HCT116 (cell line): ENCODE data around the gene TCERG1L. TPM values are rescaled to one million over a fixed set of nuclear protein-coding genes. Genes with fewer than 3 reads are reported as not detected.

Experiments used
- ATAC-seq: fragments of 200-7000 bp; cut with Tn5 transposase; 2 replicates; pipeline ENCODE4 v1.9.1; 2020; ENCODE audit warnings: mild to moderate bottlenecking, moderate library complexity
- BruUV-seq: library from RNA; stranded (reverse); fragments of 400-500 nt; replicated peaks from 2 replicates; lab custom pipeline; 2021; lab: Mats Ljungman, UMichigan
- CTCF ChIA-PET: fragments of 300-600 bp; sonication (Branson Sonifier 250); formaldehyde crosslinking; loops from one replicate; lab custom pipeline; 2021; ENCODE audit warnings: antibody characterized with exemption; lab: Charles Lee
- POLR2A ChIA-PET: fragments of 300-600, 350-600 bp; sonication (Branson Sonifier 250); formaldehyde crosslinking; loops from one replicate; lab custom pipeline; 2021; ENCODE audit warnings: antibody characterized with exemption; lab: Charles Lee
- RAD21 ChIA-PET, 2 experiments: fragments of 300-600 bp; sonication (Branson Sonifier 250); formaldehyde crosslinking; loops; one replicate each; lab custom pipeline; 2023; ENCODE audit warnings: low total read pairs in 2 of 2; ENCODE audit not compliant: uncharacterized antibody in 2 of 2, unreplicated experiment in 2 of 2, low non-redundant PET in 1 of 2; lab: Charles Lee
- DNase-seq: peaks from one replicate; pipeline ENCODE4 v3.0.0-alpha.2; 2010; ENCODE audit warnings: low read depth, low spot score
- H2AFZ ChIP-seq: fragments of 200-600 bp; shearing (Covaris generic), sonication (generic); 2 replicates; pipeline ENCODE4 v1.6.1; 2017; ENCODE audit warnings: low read depth, mixed run types, mixed read lengths, antibody characterized with exemption, low read length; ENCODE audit not compliant: poor library complexity, severe bottlenecking
- H3K27ac ChIP-seq: 2 replicates; pipeline ENCODE4 v1.5.1; 2012; ENCODE audit warnings: low read depth, low read length
- H3K27me3 ChIP-seq: fragments of 200-600 bp; sonication (generic); 2 replicates; pipeline ENCODE4 v1.6.1; 2016; ENCODE audit warnings: mixed run types, low read length, mixed read lengths; ENCODE audit not compliant: insufficient read depth
- H3K36me3 ChIP-seq, 2 experiments: fragments of 200-500 bp in 1 of 2; fragments of 200-600 bp in 1 of 2; sonication (Bioruptor generic) in 1 of 2; sonication (generic) in 1 of 2; 2 replicates each; pipeline versions ENCODE4 v1.5.1 to v1.6.1; 2014 to 2016; ENCODE audit warnings: low read length in 2 of 2, inconsistent platforms in 1 of 2, mixed read lengths in 1 of 2, mixed run types in 1 of 2; ENCODE audit not compliant: insufficient read depth in 2 of 2, control insufficient read depth in 1 of 2
- H3K4me1 ChIP-seq, 2 experiments: fragments of 200-600 bp in 1 of 2; sonication (generic) in 1 of 2; 2 replicates each; pipeline versions ENCODE4 v1.5.1 to v1.6.1; 2012 to 2017; ENCODE audit warnings: low read length in 2 of 2, inconsistent platforms in 1 of 2, mild to moderate bottlenecking in 1 of 2, mixed read lengths in 1 of 2, mixed run types in 1 of 2, moderate library complexity in 1 of 2; ENCODE audit not compliant: insufficient read depth in 2 of 2, control insufficient read depth in 1 of 2
- H3K4me2 ChIP-seq: fragments of 200-600 bp; sonication (generic); 2 replicates; pipeline ENCODE4 v1.6.1; 2017; ENCODE audit warnings: mixed run types, low read length, mixed read lengths
- H3K4me3 ChIP-seq, 2 experiments: fragments of 200-600 bp in 1 of 2; sonication (generic) in 1 of 2; replicated peaks in 1 of 2; 2 replicates each; pipeline ENCODE4 v1.5.1; 2011 to 2016; ENCODE audit warnings: low read length in 2 of 2, control low read depth in 1 of 2, low read depth in 1 of 2, mild to moderate bottlenecking in 1 of 2, mixed read lengths in 1 of 2, mixed run types in 1 of 2
- H3K79me2 ChIP-seq: fragments of 200-600 bp; sonication (generic); 2 replicates; pipeline ENCODE4 v1.6.1; 2017; ENCODE audit warnings: mild to moderate bottlenecking, mixed run types, low read length, moderate library complexity, mixed read lengths; ENCODE audit not compliant: insufficient read depth
- H3K9ac ChIP-seq: fragments of 200-600 bp; sonication (generic); 2 replicates; pipeline ENCODE4 v1.6.1; 2016; ENCODE audit warnings: low read length, mixed read lengths
- H3K9me2 ChIP-seq: fragments of 200-600 bp; sonication (generic), shearing (Covaris generic); 2 replicates; pipeline ENCODE4 v1.6.1; 2017; ENCODE audit warnings: mixed run types, mild to moderate bottlenecking, moderate library complexity; ENCODE audit not compliant: insufficient read depth
- H3K9me3 ChIP-seq, 2 experiments: fragments of 200-500 bp in 1 of 2; fragments of 200-600 bp in 1 of 2; sonication (Bioruptor generic) in 1 of 2; sonication (generic) in 1 of 2; 2 replicates each; pipeline ENCODE4 v1.6.1; 2014 to 2017; ENCODE audit warnings: low read length in 2 of 2, mixed read lengths in 2 of 2, inconsistent platforms in 1 of 2, low read depth in 1 of 2, mild to moderate bottlenecking in 1 of 2, mixed run types in 1 of 2, moderate library complexity in 1 of 2; ENCODE audit not compliant: control insufficient read depth in 1 of 2, insufficient read depth in 1 of 2
- H4K20me1 ChIP-seq: fragments of 200-600 bp; sonication (generic), shearing (Covaris generic); 2 replicates; pipeline ENCODE4 v1.6.1; 2017; ENCODE audit warnings: mixed run types, mild to moderate bottlenecking, moderate library complexity; ENCODE audit not compliant: insufficient read depth
- CEBPB ChIP-seq: IDR thresholded peaks from 2 replicates; pipeline ENCODE4 v1.6.1; 2012; ENCODE audit warnings: low read depth
- JUND ChIP-seq: IDR thresholded peaks from 2 replicates; pipeline ENCODE4 v1.6.1; 2012
- POLR2A ChIP-seq: IDR thresholded peaks from 2 replicates; pipeline ENCODE4 v1.7.0; 2011; ENCODE audit warnings: borderline replicate concordance; ENCODE audit not compliant: insufficient read depth, insufficient read length; ENCODE audit errors: extremely low read depth
- POLR2AphosphoS5 ChIP-seq: IDR thresholded peaks from 2 replicates; pipeline ENCODE4 v1.6.1; 2011; ENCODE audit warnings: mild to moderate bottlenecking, low read depth, low read length, moderate library complexity
- TCF7L2 ChIP-seq: IDR thresholded peaks from 2 replicates; pipeline ENCODE4 v1.7.0; 2011; ENCODE audit warnings: borderline replicate concordance, inconsistent platforms; ENCODE audit not compliant: insufficient read depth, insufficient read length; ENCODE audit errors: extremely low read depth
- ZNF274 ChIP-seq: fragments of 200-500 bp; sonication (Bioruptor generic); IDR thresholded peaks from 2 replicates; pipeline ENCODE4 v1.6.1; 2014; ENCODE audit warnings: mild to moderate bottlenecking, low read depth, low read length, inconsistent platforms
- intact Hi-C: fragments of 100-400 bp; cut with micrococcal nuclease; formaldehyde crosslinking; loops from 2 replicates; pipeline ENCODE4 v1.10.0; 2022
- total RNA-seq: library from RNA; stranded (reverse); gene quantifications from one replicate; pipeline ENCODE4 v1.2.1, GENCODE V29; 2021; ENCODE audit not compliant: unreplicated experiment
- TF ChIP-seq, protein P1 (sequence below): IDR thresholded peaks from 2 replicates; pipeline ENCODE4 v1.6.1; 2012; ENCODE audit warnings: low read depth
- TF ChIP-seq, protein P2 (sequence below): IDR thresholded peaks from 2 replicates; pipeline ENCODE4 v1.6.1; 2012
- TF ChIP-seq, protein P3 (sequence below): IDR thresholded peaks from 2 replicates; pipeline ENCODE4 v1.6.1; 2012
- TF ChIP-seq, protein P4 (sequence below), 3 experiments: fragments of 200-600 bp in 1 of 3; sonication (generic) in 1 of 3; IDR thresholded peaks in 2 of 3; conservative IDR thresholded peaks in 1 of 3; 2 replicates each; pipeline ENCODE4 v1.5.1; 2012 to 2017; ENCODE audit warnings: low read depth in 2 of 3, low read length in 2 of 3, antibody characterized with exemption in 1 of 3, borderline replicate concordance in 1 of 3, control low read depth in 1 of 3, mild to moderate bottlenecking in 1 of 3, mixed read lengths in 1 of 3, mixed run types in 1 of 3, moderate library complexity in 1 of 3; ENCODE audit not compliant: insufficient read depth in 1 of 3
- TF ChIP-seq, protein P5 (sequence below): IDR thresholded peaks from 2 replicates; pipeline ENCODE4 v1.6.1; 2011; ENCODE audit warnings: mild to moderate bottlenecking, low read length, moderate library complexity; ENCODE audit not compliant: insufficient replicate concordance; ENCODE audit errors: extremely low read depth

TCERG1L gene
- total RNA-seq, 1 experiment from 2014 or later, result not detected

DNA sequence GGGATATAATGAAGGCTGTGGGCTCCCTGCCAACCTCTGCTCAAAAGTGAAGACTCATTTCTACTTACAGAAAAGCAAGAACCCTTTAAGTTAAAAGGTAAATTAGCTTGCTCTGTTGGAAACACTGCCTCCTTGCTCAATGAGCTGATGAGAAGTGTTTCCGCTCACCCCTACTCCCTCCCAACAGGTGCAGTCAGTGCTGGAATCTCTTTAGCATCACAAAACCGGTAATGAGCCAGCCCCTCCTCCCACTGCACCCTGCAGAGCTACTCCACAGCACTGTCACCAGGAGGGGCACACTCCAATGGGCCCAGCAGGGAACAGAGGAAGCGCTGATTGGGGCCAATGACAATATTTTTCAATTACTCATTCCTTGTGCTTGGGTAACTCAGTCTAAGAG lies 262.5 kb downstream of the TCERG1L start:
- no TSS peak for BruUV-seq
- ATAC-seq (no peak), DNase-seq (no peak)
- ChIA-PET RAD21 (no interaction called here), CTCF (no interaction called here), POLR2A (no interaction called here)
- Histone ChIP-seq H3K4me3 (no peak overlapping the region), H3K9ac (no peak overlapping the region), H3K27me3 (no peaks in the 10 kb centered on the region), H4K20me1 (no peaks in the 10 kb centered on the region), H3K9me3 (no peaks in the 10 kb centered on the region), H3K9me2 (no peaks in the 10 kb centered on the region), H3K79me2 (no peaks in the 10 kb centered on the region), H3K4me1 (no peaks in the 10 kb centered on the region), H3K4me2 (no peak overlapping the region), H2AFZ (no peak overlapping the region), H3K36me3 (no peaks in the 10 kb centered on the region), H3K27ac (no peak overlapping the region)
- TF ChIP-seq, protein P1, sequence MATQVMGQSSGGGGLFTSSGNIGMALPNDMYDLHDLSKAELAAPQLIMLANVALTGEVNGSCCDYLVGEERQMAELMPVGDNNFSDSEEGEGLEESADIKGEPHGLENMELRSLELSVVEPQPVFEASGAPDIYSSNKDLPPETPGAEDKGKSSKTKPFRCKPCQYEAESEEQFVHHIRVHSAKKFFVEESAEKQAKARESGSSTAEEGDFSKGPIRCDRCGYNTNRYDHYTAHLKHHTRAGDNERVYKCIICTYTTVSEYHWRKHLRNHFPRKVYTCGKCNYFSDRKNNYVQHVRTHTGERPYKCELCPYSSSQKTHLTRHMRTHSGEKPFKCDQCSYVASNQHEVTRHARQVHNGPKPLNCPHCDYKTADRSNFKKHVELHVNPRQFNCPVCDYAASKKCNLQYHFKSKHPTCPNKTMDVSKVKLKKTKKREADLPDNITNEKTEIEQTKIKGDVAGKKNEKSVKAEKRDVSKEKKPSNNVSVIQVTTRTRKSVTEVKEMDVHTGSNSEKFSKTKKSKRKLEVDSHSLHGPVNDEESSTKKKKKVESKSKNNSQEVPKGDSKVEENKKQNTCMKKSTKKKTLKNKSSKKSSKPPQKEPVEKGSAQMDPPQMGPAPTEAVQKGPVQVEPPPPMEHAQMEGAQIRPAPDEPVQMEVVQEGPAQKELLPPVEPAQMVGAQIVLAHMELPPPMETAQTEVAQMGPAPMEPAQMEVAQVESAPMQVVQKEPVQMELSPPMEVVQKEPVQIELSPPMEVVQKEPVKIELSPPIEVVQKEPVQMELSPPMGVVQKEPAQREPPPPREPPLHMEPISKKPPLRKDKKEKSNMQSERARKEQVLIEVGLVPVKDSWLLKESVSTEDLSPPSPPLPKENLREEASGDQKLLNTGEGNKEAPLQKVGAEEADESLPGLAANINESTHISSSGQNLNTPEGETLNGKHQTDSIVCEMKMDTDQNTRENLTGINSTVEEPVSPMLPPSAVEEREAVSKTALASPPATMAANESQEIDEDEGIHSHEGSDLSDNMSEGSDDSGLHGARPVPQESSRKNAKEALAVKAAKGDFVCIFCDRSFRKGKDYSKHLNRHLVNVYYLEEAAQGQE, result no peak
- TF ChIP-seq, protein P2, sequence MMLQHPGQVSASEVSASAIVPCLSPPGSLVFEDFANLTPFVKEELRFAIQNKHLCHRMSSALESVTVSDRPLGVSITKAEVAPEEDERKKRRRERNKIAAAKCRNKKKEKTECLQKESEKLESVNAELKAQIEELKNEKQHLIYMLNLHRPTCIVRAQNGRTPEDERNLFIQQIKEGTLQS, result no peak
- TF ChIP-seq POLR2A (no peak), POLR2AphosphoS5 (no peak)
- TF ChIP-seq, protein P3, sequence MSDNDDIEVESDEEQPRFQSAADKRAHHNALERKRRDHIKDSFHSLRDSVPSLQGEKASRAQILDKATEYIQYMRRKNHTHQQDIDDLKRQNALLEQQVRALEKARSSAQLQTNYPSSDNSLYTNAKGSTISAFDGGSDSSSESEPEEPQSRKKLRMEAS, result no peak
- intact Hi-C loops, result no loop called here

DNA sequence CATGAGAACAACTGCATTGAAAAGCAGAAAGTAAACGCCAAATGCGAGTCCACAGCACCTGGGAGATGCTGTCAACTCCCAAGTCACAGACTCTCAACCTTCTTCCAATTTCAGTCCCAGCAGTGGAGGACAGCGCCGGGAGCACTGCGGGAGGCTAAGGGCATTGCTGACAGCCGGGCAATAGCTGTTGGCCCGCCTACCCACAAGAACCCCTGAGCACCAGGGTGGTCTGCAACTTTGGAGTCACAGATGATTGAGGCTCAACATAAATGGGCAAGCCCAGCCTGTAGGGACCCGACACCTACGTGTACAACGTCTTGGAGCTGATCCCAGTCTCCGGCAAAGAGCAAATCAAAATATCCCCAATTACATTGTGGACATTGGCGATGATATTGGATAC lies 262.9 kb downstream of the TCERG1L start:
- no peaks in the 10 kb centered on the region for H3K4me1 ChIP-seq
- CTCF ChIA-PET, result no interaction called here
- intact Hi-C loops, result no loop called here
- no peaks in the 10 kb centered on the region for H3K9me2 ChIP-seq
- H3K4me3 ChIP-seq, result no peak overlapping the region
- no peaks in the 10 kb centered on the region for H4K20me1 ChIP-seq
- no peak overlapping the region for H3K4me2 ChIP-seq
- no peak overlapping the region for H3K27ac ChIP-seq
- H3K79me2 ChIP-seq, result no peaks in the 10 kb centered on the region
- RAD21 ChIA-PET, result no interaction called here
- BruUV-seq, result no TSS peak
- no peak overlapping the region for H3K9ac ChIP-seq
- no peaks in the 10 kb centered on the region for H3K27me3 ChIP-seq
- no peak overlapping the region for H2AFZ ChIP-seq
- no peak for TF ChIP-seq CEBPB
- TF ChIP-seq, protein P4, sequence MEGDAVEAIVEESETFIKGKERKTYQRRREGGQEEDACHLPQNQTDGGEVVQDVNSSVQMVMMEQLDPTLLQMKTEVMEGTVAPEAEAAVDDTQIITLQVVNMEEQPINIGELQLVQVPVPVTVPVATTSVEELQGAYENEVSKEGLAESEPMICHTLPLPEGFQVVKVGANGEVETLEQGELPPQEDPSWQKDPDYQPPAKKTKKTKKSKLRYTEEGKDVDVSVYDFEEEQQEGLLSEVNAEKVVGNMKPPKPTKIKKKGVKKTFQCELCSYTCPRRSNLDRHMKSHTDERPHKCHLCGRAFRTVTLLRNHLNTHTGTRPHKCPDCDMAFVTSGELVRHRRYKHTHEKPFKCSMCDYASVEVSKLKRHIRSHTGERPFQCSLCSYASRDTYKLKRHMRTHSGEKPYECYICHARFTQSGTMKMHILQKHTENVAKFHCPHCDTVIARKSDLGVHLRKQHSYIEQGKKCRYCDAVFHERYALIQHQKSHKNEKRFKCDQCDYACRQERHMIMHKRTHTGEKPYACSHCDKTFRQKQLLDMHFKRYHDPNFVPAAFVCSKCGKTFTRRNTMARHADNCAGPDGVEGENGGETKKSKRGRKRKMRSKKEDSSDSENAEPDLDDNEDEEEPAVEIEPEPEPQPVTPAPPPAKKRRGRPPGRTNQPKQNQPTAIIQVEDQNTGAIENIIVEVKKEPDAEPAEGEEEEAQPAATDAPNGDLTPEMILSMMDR (IDR thresholded peaks at IDR 0.05 in 2 of 3, conservative IDR thresholded peaks at IDR 0.05 in 1 of 3; ENCODE audit: borderline replicate concordance in 1 of 3, insufficient read depth in 1 of 3, low read depth in 2 of 3, low read length in 2 of 3), result no peak
- TF ChIP-seq, protein P5, sequence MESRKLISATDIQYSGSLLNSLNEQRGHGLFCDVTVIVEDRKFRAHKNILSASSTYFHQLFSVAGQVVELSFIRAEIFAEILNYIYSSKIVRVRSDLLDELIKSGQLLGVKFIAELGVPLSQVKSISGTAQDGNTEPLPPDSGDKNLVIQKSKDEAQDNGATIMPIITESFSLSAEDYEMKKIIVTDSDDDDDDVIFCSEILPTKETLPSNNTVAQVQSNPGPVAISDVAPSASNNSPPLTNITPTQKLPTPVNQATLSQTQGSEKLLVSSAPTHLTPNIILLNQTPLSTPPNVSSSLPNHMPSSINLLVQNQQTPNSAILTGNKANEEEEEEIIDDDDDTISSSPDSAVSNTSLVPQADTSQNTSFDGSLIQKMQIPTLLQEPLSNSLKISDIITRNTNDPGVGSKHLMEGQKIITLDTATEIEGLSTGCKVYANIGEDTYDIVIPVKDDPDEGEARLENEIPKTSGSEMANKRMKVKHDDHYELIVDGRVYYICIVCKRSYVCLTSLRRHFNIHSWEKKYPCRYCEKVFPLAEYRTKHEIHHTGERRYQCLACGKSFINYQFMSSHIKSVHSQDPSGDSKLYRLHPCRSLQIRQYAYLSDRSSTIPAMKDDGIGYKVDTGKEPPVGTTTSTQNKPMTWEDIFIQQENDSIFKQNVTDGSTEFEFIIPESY, result no peak
- TF ChIP-seq ZNF274, result no peak
- no peak for TF ChIP-seq JUND
- no peak for TF ChIP-seq TCF7L2
- no peaks in the 10 kb centered on the region for H3K9me3 ChIP-seq
- ATAC-seq (no peak), DNase-seq (no peak)
- no peaks in the 10 kb centered on the region for H3K36me3 ChIP-seq
- POLR2A ChIA-PET, result no interaction called here
